Activated T-helper 1 cell treated with anti-CD3 and anti-CD28 coated beads, Interleukin-12 subunit alpha, Interleukin-12 subunit beta, Interleukin-2, Interleukin-4 antibody, amounts not matched to agents 30 ng/mL and 10 ng/mL and 1 ng/mL, durations not matched to agents 14 hours and 24 hours and 36 hours (primary cell): Measurements from ENCODE around the gene DAND5. TPM values are rescaled to one million over a fixed set of nuclear protein-coding genes. Genes with fewer than 3 reads are reported as not detected.

ENCODE experiments used
- DNase-seq: peaks from one replicate; pipeline ENCODE4 v3.0.0; 2021; ENCODE audit warnings: low spot score
- H3K27ac Mint-ChIP-seq: one replicate; pipeline ENCODE4 v1.8.0; 2021; ENCODE audit warnings: mild to moderate bottlenecking, mixed read lengths
- H3K27me3 Mint-ChIP-seq: one replicate; pipeline ENCODE4 v1.8.0; 2022; ENCODE audit warnings: mild to moderate bottlenecking, moderate library complexity, mixed read lengths; ENCODE audit not compliant: insufficient read depth
- H3K36me3 Mint-ChIP-seq: one replicate; pipeline ENCODE4 v1.8.0; 2021; ENCODE audit warnings: low read depth, mixed read lengths
- H3K4me1 Mint-ChIP-seq: one replicate; pipeline ENCODE4 v1.8.0; 2021; ENCODE audit warnings: low read depth, mixed read lengths
- H3K4me3 Mint-ChIP-seq: one replicate; pipeline ENCODE4 v1.8.0; 2021; ENCODE audit warnings: mild to moderate bottlenecking, moderate library complexity, mixed read lengths
- H3K9me3 Mint-ChIP-seq: one replicate; pipeline ENCODE4 v1.8.0; 2021; ENCODE audit warnings: mixed read lengths
- intact Hi-C: fragments of 100-400 bp; cut with micrococcal nuclease; formaldehyde crosslinking; loops from one replicate; pipeline ENCODE4 v1.15.1; 2024
- total RNA-seq: library from RNA; stranded (reverse); gene quantifications from 2 replicates; pipeline ENCODE4 v1.2.3, GENCODE V29; 2022

The DAND5 gene
- total RNA-seq, 1 donor from 2014 or later, result 0.10 TPM

DNA sequence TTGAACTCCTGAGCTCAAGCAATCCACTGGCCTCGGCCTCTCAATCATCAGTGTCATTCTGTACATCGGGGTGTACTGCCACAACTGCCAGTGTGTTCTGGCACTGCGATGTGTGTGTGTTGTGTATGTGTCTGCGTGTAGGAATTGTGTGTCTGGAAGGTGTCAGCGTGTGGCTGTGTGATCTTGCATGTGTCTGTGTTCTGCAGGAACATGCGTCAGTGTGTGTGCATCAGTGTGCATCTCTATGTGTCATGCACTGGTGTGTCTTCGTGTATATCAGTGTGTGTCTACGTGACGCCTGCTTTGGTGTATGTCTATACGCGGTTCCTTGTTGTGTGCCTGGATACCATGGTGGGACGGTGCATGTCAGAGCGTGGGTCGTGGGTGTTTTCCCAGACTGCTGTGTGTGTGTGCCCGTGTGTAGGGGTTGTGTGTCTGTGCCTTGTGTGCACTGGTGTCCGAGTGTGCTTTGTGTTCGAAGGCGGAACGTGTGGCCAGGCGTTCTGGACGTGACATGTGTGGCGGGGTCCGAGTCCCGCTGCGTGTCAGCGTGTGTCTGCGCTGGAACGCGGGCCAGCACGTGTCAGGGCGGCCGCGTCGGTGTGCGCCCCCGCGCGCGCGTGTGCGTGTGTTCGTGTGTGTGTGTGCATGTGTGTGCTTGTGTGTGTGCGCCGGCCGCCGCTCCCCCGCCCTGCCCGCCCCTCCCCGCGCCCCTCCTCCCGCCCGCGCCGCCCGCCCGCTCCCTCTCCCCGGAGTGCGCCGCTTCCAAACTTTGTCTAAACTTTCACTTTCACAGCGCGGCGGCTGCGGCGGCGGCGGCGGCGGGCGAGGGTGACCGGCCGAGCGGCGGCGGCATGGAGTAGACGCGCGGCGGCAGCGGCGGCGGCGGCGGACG is 25.6 kb downstream of the DAND5 start, which contains the start of gene NFIX:
TSS of gene NFIX (plus strand) at position 775 of the 895 bp plus-strand sequence. CDS start 363 bp downstream, outside the sequence.
- intact Hi-C loops, result no loop called here
- Mint-ChIP-seq H3K4me1 (peaks cover 7% of the 10 kb centered on the region), H3K9me3 (no peaks in the 10 kb centered on the region), H3K4me3 (peak within 1 kb of the TSS; percentile 93), H3K27ac (peak within 1 kb of the TSS; percentile 20), H3K27me3 (peaks cover 29% of the 10 kb centered on the region), H3K36me3 (peaks cover 4% of the 10 kb centered on the region)
- peak; percentile 57 for DNase-seq

- DNase-seq, result no peak
- Mint-ChIP-seq H3K27me3 (peaks cover 31% of the 10 kb centered on the region), H3K27ac (no peak overlapping the region), H3K4me1 (peaks cover 7% of the 10 kb centered on the region), H3K9me3 (no peaks in the 10 kb centered on the region), H3K4me3 (peak overlapping the region; percentile 57), H3K36me3 (peaks cover 4% of the 10 kb centered on the region)
- intact Hi-C loops, result no loop called here
Measured at GRCh38 chr19:12995596-12996405, 26.4 kb downstream of the DAND5 start.

DNA sequence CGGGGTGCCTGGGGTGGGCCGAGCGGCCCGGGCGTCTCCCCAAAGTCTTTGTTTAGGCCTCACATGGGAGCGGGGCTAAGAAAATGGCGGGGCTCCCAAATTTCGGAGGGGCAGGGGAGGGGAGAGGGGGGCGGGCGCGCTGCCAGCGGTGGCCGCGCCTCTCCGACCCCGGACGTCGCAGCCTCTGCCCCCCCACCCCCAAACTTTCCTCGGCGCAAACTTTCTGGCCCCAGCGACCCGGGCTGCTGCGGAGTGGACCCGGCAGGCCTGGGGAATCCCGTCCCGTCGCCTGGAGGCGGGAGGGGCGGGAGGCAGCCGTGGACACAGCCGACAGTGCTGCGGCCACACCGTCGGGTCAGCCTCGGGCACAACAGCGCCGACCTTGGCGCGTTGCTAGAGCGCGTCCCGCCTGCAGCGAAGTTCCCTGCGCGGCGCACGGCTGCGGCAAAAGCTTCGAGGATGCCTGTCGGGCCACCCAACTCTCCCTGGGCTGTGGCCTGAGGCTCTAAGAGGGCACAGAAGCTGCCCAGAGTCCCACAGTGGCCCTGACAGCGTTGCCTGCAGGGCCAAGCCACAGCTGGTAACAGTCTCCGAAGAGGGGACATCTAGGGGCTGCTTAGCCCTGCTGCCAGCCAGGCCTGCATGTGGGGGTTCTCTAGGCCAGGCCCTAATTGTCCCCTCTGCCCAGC is 27.2 kb downstream of the DAND5 start:
- Mint-ChIP-seq H3K4me3 (peak overlapping the region; percentile 57), H3K9me3 (no peaks in the 10 kb centered on the region), H3K36me3 (peaks cover 4% of the 10 kb centered on the region), H3K4me1 (peaks cover 7% of the 10 kb centered on the region), H3K27me3 (peaks cover 31% of the 10 kb centered on the region), H3K27ac (no peak overlapping the region)
- DNase-seq, result no peak
- intact Hi-C loops, result no loop called here

GRCh38 chr19:12997179-12997966 is 28.0 kb downstream of the DAND5 start:
- Mint-ChIP-seq H3K4me3 (peak overlapping the region; percentile 57), H3K4me1 (peaks cover 7% of the 10 kb centered on the region), H3K9me3 (no peaks in the 10 kb centered on the region), H3K27me3 (peaks cover 28% of the 10 kb centered on the region), H3K36me3 (peaks cover 4% of the 10 kb centered on the region), H3K27ac (no peak overlapping the region)
- DNase-seq, result no peak
- intact Hi-C loops, result no loop called here

DNA sequence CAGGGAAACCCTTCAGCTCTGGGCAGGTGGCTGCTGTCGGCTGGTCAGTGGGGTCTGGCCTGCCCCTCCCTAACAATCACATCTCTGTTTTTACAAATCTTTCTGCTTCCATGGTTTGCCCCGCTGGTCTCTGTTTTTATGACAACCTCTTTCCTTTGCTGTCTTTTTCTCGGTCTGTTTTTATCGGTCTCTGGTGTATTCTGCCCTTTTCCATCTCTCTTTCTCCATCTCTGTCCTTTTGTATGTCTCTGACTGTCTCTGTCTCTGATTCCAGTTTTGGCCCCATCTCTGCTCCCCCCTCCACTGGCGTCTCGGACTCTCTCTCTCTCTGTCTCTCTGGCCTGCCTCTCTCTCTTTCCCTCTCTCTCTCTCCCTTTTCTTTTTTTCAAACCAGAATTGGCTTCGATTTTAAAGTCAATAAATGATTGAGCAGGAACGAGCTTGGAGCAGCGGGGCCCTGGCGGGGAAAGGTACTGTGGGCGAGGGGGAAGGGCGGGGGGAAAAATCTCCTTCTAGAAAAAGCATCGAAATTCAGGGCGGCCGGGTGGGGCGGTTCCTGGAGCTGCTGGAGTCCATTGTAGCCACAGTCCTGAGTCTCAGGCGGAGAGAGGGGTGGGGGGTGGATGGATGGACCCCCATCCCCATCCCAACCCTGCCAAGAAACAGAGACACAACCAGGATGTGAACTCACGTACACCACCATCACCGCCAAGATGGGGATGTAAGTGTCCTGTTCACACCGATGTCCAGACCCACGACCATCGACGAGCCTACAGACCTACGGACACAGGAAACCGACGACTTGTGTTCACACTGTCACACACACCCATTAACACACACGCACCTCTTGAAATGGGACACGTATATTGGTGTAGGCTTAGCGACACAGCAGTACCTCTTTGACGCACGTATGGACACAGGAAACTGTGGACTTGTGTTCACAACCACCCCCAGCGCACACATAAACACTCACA is 28.9 kb downstream of the DAND5 start:
- DNase-seq, result no peak
- Mint-ChIP-seq H3K27me3 (peaks cover 27% of the 10 kb centered on the region), H3K9me3 (no peaks in the 10 kb centered on the region), H3K36me3 (peaks cover 4% of the 10 kb centered on the region), H3K4me1 (peaks cover 7% of the 10 kb centered on the region), H3K27ac (no peak overlapping the region), H3K4me3 (peak overlapping the region; percentile 13)
- intact Hi-C loops, result no loop called here

GRCh38 chr19:13001166-13001501 is 31.8 kb downstream of the DAND5 start:
- Mint-ChIP-seq H3K27ac (no peak overlapping the region), H3K4me1 (no peaks in the 10 kb centered on the region), H3K27me3 (peaks cover 9% of the 10 kb centered on the region), H3K36me3 (peaks cover under 1% of the 10 kb centered on the region), H3K9me3 (no peaks in the 10 kb centered on the region), H3K4me3 (no peak overlapping the region)
- intact Hi-C loops, result no loop called here
- no peak for DNase-seq

DNA sequence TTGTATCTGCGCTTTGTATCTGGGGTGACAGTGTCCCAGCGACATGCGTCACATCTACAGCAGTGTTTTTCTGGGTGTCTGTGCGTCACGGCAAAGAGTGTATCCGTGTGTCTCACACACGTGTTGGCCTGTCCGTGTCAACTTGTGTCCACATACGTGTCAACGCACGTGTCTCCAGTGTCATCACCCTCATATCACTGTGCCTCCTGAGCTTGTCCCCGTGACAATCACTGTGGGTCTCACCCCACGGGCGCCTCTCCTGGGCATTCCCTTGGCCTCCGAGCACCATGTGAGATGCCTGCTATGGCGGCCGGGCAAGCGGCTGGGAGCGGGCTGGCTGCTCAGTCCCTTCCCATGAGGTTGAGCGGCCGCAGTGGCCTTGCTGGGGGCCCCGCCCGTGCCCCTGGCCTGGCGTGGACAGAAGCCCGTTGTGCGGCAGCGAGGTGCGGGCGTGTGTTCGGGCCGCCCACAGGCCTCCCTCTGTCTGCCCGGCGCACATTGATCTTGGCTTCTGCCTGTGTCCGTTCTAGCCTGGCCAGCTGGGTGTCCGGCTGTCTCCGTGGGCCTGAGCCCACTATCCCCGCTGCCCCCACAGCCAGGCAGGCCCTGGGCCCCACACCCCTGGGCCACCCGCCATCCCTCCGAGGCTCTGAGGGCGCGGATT is 32.3 kb downstream of the DAND5 start:
- intact Hi-C loops, result no loop called here
- Mint-ChIP-seq H3K27me3 (peaks cover 9% of the 10 kb centered on the region), H3K27ac (no peak overlapping the region), H3K36me3 (no peaks in the 10 kb centered on the region), H3K9me3 (no peaks in the 10 kb centered on the region), H3K4me1 (no peaks in the 10 kb centered on the region), H3K4me3 (no peak overlapping the region)
- DNase-seq, result no peak

DNA sequence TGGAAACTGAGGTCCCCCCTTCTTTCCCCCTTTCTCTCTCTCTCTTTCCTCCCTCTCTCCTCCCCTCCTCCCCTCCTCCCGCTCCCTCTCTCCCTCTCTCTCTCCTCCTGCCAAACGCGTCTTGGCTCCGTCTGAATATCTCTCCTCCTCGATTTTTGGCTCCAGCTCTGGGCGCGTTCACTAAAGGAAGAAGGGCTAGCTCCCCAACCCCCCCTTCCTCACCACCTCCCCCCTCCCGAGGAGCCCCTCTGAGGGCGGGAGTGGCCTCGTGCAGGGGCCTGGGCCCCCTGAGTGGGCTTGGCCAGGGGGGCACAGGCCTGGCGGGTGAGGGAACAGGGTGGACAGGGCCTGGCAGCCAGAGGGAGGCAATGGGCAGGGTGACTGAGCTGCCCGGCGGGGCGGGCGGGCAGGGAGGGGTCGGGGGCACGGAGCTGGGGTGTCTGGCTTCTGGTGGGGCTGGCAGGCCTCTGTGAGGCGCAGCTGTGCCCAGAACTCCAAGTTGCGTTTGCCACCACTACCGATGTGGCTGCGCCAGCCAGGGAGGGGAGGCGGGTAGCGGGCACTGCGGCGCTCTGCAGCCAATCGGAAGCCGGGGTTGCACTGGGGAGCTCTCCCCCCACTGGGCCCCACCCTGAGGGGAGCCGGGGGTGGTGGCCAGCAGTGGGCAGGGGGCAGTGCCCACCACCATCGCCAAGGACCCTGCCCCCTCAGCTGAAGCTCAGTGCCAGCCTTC is 33.0 kb downstream of the DAND5 start:
- Mint-ChIP-seq H3K36me3 (no peaks in the 10 kb centered on the region), H3K9me3 (no peaks in the 10 kb centered on the region), H3K4me3 (no peak overlapping the region), H3K27ac (no peak overlapping the region), H3K4me1 (no peaks in the 10 kb centered on the region), H3K27me3 (peaks cover 6% of the 10 kb centered on the region)
- intact Hi-C loops, result no loop called here
- DNase-seq, result no peak

- H3K4me1 Mint-ChIP-seq, result no peaks in the 10 kb centered on the region
- DNase-seq, result no peak
- intact Hi-C loops, result no loop called here
- H3K9me3 Mint-ChIP-seq, result no peaks in the 10 kb centered on the region
- peaks cover 6% of the 10 kb centered on the region for H3K27me3 Mint-ChIP-seq
- no peak overlapping the region for H3K4me3 Mint-ChIP-seq
- H3K27ac Mint-ChIP-seq, result no peak overlapping the region
- no peaks in the 10 kb centered on the region for H3K36me3 Mint-ChIP-seq
Measured at GRCh38 chr19:13003081-13003480, 33.7 kb downstream of the DAND5 start.

- no peak overlapping the region for H3K4me3 Mint-ChIP-seq
- no peaks in the 10 kb centered on the region for H3K4me1 Mint-ChIP-seq
- peaks cover 16% of the 10 kb centered on the region for H3K27me3 Mint-ChIP-seq
- H3K27ac Mint-ChIP-seq, result no peak overlapping the region
- H3K9me3 Mint-ChIP-seq, result no peaks in the 10 kb centered on the region
- no peaks in the 10 kb centered on the region for H3K36me3 Mint-ChIP-seq
- DNase-seq, result no peak
- intact Hi-C loops, result no loop called here
Measured at GRCh38 chr19:13004273-13004672, 34.9 kb downstream of the DAND5 start.

GRCh38 chr19:13005253-13005652 is 35.9 kb downstream of the DAND5 start:
- Mint-ChIP-seq H3K9me3 (no peaks in the 10 kb centered on the region), H3K27me3 (peaks cover 17% of the 10 kb centered on the region), H3K36me3 (no peaks in the 10 kb centered on the region), H3K27ac (no peak overlapping the region), H3K4me3 (no peak overlapping the region), H3K4me1 (no peaks in the 10 kb centered on the region)
- intact Hi-C loops, result no loop called here
- no peak for DNase-seq
